Measurements from ENCODE around the gene BNC2.

Gene BNC2

GRCh38 chr9:16704116-16705110 lies 166.1 kb downstream of the BNC2 start:
- no peak for DNase-seq
- no peaks in the 10 kb centered on the region for H3K27me3 ChIP-seq
- no peak overlapping the region for H3K4me3 ChIP-seq (ENCODE audit: low read depth, low read length)
- H3K4me1 ChIP-seq, result no peaks in the 10 kb centered on the region
- H3K36me3 ChIP-seq, result no peaks in the 10 kb centered on the region
- H3K9me3 ChIP-seq, result no peaks in the 10 kb centered on the region
- TF ChIP-seq CTCF (IDR thresholded peaks at IDR 0.05; ENCODE audit: low read depth, low read length), result no peak

DNA sequence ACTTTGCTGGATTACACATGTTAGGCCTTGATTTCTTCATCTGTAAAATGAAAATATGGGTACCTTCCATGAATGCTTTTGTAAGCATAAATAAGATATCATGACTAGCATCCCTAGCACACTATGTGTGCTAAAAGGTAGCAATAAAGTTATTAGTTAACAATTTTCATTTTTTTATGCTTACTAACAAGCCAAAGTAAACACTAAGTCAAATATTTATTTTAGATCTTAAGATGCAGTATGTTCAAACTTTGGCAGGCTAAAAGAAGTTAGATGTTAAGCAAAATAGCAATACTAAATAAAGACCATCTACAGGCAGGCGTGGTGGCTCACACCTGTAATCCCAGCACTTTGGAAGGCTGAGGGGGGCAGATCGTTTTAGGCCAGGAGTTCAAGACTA lies 169.1 kb downstream of the BNC2 start:
- no peaks in the 10 kb centered on the region for H3K9me3 ChIP-seq
- no peak overlapping the region for H3K4me3 ChIP-seq (ENCODE audit: low read depth, low read length)
- no peaks in the 10 kb centered on the region for H3K27me3 ChIP-seq
- DNase-seq, result no peak
- no peaks in the 10 kb centered on the region for H3K36me3 ChIP-seq
- H3K4me1 ChIP-seq, result no peaks in the 10 kb centered on the region
- TF ChIP-seq CTCF (IDR thresholded peaks at IDR 0.05; ENCODE audit: low read depth, low read length), result no peak

DNA sequence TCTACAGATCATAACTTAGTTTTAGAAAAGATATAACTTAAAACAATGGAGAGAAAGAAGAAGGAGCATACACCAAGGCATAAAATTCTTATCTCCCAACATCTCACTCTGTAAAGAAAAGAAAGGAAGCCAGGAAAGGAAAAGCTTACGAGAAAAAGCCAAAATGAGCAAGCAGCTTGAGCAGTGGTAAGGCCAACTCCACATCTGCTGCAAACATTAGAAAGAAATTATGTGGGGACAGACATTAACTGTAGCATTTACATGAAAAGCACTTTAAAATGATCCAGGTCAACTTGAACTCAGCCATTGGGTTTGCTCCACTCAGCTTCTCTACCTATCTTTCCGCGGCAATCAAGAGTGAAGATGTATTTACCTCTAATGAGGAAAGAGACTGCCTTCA lies 176.9 kb downstream of the BNC2 start:
- H3K36me3 ChIP-seq, result no peaks in the 10 kb centered on the region
- TF ChIP-seq CTCF (IDR thresholded peaks at IDR 0.05; ENCODE audit: low read depth, low read length), result no peak
- no peak for DNase-seq
- no peak overlapping the region for H3K4me3 ChIP-seq (ENCODE audit: low read depth, low read length)
- no peaks in the 10 kb centered on the region for H3K27me3 ChIP-seq
- no peaks in the 10 kb centered on the region for H3K4me1 ChIP-seq
- no peaks in the 10 kb centered on the region for H3K9me3 ChIP-seq

DNA sequence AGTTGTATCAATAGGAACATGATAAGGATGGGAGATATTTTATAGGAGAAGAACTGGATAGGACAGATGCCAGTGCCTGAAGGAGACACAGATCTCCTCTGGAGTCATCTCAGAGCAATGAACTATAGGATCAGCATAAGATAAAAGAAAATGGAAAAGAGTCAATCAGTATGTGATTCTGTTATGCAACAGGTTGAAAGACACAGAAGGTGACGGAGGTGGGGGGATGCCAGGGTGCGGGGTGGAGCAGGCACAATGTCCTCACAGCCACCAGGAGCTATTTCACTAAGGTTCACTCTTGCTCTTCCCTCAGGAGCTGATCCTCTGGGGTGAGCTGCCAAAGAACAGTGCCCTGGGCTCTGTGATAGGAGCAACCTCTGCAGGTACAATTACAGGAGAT lies 179.8 kb downstream of the BNC2 start:
- H3K9me3 ChIP-seq, result no peaks in the 10 kb centered on the region
- H3K36me3 ChIP-seq, result no peaks in the 10 kb centered on the region
- H3K27me3 ChIP-seq, result no peaks in the 10 kb centered on the region
- no peak for TF ChIP-seq CTCF (IDR thresholded peaks at IDR 0.05; ENCODE audit: low read depth, low read length)
- H3K4me1 ChIP-seq, result no peaks in the 10 kb centered on the region
- DNase-seq, result no peak
- no peak overlapping the region for H3K4me3 ChIP-seq (ENCODE audit: low read depth, low read length)

DNA sequence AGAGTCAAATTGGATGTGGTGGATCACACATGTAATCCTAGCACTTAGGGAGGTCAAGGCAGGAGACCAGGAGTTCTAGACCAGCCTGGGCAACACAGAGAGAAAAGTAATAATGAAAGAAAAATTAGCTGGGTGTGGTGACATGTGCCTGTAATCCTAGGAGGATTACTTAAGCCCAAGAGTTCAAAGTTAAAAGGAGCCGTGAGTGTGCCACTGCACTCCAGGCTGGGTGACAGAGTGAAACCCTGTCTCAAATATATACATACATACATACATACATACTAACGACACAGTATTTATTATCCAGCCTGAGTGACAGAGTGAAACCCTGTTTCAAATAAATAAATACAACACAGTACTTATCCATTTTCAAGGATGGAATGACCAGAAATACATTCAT lies 180.3 kb downstream of the BNC2 start:
- H3K4me3 ChIP-seq (ENCODE audit: low read depth, low read length), result no peak overlapping the region
- TF ChIP-seq CTCF (IDR thresholded peaks at IDR 0.05; ENCODE audit: low read depth, low read length), result no peak
- no peaks in the 10 kb centered on the region for H3K4me1 ChIP-seq
- no peaks in the 10 kb centered on the region for H3K27me3 ChIP-seq
- DNase-seq, result no peak
- no peaks in the 10 kb centered on the region for H3K36me3 ChIP-seq
- no peaks in the 10 kb centered on the region for H3K9me3 ChIP-seq

DNA sequence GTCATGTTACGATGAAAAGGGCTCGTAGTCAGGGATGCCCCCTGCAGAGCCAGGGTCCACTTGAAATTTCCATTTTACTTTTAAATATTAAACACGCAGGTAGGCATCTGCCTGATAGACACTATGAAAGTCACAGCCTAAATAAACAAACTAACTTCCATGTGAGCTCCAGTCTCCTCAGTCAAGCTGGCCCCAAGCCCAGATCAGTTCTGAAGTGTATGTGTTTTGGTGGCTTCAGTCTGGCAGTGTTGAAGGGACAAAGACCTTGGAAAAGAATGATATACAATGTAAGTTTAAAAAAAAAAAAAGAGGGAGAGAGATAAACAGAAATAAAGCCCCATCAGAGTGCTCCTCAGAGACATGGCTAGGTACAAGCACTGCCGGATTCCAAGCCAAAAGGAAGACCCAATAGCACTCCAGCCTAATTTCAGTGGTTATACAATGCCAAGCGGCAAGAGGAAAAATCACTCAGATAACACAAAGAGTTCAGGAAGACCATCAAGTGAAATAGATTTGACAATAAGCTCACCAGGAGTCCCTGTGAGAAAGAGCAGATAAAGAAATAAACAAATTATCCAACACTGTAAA lies 181.0 kb downstream of the BNC2 start:
- no peaks in the 10 kb centered on the region for H3K4me1 ChIP-seq
- no peak for TF ChIP-seq CTCF (IDR thresholded peaks at IDR 0.05; ENCODE audit: low read depth, low read length)
- H3K27me3 ChIP-seq, result no peaks in the 10 kb centered on the region
- no peaks in the 10 kb centered on the region for H3K9me3 ChIP-seq
- no peak for DNase-seq
- no peaks in the 10 kb centered on the region for H3K36me3 ChIP-seq
- H3K4me3 ChIP-seq (ENCODE audit: low read depth, low read length), result no peak overlapping the region
